ENCODE data around the gene HES3.

The HES3 gene, protein sequence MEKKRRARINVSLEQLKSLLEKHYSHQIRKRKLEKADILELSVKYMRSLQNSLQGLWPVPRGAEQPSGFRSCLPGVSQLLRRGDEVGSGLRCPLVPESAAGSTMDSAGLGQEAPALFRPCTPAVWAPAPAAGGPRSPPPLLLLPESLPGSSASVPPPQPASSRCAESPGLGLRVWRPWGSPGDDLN

DNA sequence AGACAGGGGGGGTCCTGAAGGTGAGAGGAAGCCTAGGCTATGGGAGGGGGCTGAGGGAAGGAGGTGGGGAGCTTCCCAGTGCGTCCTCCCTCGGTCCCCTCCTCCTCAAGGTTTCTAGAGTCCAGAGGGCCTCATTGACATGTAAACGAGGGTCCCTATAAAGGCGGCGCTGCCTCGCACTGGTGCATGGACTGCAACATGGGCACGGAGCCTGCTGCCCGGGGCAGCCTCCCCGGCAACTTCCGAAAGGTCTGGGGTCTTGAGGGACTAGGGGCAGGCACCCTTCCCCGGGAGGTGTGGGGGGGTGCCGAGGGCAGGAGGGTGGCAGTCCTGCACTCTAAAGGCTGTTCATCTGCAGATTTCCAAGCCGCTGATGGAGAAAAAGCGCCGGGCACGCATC lies at the start of gene HES3:
HES3 (plus strand) TSS at position 187 of the 400 bp plus-strand sequence; CDS start at position 374, 187 bp downstream.
- no peak for DNase-seq

DNA sequence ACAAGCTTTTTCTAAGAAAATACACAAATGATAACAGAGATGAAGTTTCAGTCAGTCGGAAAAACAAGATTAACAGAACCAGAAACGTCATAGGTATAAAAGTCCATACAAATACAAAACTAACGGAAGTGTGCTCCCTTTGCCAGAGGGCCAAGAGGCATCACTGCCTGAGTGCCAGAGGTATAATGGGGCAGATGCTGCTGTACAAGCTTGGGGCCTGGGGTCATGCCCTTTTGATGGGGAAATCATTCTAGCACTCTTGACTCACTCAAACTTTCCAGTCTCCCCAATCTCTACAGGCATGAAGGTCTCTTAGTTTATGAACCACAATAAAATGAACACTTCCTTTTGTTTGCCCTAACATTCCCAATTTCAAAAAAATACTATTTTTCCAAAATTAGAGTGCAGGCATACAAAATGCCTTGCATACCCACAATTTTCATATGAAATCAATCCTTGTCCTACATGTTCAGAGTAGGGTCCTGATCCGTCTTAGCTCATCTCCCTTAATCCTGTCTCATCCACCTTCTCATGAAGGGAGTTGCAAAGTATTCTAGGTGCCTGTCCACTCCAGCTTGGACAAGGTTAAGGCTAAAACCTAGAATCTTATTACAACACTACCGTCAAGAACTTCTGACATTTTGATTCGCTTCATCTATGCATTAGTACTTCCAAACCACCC lies 46.1 kb upstream of the HES3 start:
- no peak for DNase-seq

DNA sequence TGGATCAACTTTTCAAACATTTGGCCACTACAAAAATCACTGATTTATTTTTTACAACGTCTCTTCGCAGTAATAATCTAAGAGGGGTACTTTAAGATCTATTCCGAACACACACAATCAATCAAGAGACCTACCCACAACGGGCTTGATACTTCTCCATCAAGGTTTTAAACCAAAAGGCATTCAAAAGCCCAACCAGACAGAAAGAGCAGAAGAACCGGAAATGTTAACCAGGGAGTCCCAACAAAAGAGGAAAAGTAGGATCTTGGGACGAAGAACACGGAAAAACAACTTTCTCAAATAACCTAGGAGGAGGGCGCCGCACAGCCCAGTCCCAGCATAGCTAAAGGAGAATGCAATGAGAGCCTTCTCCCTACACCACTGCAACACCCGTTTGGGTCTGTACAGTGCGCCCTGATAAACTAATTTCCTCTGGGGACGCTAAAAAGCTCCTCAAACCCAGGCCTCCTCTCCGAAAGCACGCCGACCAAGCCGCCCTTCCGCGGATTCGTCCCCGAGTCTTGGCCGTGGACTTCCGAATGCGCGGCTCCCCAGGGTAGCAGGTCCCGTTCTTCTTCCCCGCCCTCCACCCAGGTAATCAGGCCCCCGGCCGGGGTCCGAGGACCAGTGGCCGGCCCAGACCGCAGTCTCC lies 45.2 kb upstream of the HES3 start:
- peak; percentile 33 for DNase-seq

DNA sequence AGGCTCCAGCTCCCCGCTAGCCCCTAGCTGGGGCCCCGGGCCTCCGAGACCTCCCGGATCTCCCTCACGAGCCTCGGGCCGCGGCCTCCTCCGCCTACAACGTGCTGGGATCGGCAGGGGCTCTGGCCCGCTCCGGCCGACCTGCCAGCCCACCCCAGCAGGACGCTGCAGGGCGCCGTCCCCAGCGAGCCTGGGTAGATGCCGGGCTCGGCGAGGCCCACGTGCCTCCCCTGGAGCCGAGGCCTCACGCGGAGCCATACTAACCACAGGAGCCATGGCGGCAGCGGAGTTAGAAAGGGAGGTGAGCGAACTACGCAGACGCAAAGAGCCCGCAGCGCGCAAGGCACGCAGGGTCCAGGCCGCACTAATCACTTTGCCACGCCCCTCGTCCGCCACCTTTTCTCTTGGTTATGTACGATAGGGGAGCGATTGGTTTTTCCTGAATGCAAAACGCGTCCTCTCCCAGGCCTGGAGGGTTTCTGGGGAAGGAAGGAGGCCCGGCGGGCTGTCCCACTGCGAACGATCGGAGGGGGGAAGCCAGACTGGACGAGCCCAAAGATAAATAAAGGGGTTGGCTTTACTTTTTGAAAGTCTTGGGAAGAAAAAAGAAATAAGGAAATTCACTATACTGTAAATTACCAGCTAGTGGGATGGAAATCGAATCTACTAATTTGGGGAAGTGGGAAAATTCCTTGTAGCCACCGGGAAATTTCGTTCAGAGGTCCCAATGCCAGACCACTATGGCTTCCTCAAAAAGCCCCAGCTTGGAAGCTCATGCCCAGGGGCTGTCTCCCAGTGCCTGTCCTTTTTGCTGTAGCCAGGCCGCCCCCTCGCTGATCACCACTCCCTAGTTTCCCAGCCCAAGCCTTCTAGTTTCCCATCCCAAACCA lies 44.4 kb upstream of the HES3 start, which contains the start of gene RPL22:
RPL22 (minus strand) TSS at position 298 of the 890 bp plus-strand sequence; CDS start at position 276, 22 bp downstream.
- DNase-seq, result peak; percentile 99

DNA sequence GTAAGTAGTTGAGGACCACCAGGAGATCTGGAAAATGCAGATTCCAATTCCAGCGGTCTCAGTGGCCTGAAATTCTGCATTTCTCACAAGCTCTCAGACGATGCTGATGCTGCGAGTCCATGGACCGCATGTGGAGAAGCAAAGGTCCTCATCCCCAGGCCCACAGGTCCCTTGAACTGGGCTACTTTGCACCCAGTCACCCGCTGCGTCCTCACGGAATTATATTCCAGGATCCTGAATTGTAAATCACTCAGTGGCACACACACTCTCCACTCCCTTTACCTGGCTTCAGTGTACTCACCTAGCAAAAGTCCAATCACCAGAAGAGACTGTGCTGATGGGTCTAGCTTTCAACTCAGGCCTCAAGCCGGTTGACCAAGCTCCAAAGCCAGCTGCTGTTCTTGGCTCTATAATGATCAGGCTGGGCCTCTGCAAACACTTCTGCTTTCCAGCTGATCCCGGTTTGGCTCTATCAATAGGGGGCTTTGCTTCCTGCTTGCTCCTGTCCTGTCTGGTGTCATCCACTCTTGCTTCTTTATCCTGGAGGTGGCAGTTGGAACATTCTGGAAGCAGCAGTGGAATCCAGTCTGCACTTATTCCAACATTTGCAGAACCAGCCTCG lies 43.7 kb upstream of the HES3 start:
- DNase-seq, result peak; percentile 52

DNA sequence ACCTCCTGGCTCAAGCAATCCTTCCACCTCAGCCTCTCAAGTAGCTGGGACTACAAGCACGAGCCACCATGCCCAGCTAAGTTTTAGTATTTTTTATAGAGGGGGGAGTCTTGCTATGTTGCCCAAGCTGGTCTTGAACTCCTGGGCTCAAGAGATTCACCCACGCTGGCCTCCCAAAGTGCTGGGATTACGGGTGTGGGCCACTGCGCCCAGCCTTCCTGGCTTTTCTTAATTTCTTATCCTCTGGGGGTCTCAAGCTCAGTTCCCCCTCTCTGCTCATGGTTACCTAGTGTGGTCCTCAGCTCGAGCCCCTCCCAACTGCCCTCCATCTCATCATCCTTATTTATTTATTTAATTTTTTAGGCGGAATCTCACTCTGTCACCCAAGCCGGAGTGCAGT lies 41.7 kb upstream of the HES3 start:
- no peak for DNase-seq

DNA sequence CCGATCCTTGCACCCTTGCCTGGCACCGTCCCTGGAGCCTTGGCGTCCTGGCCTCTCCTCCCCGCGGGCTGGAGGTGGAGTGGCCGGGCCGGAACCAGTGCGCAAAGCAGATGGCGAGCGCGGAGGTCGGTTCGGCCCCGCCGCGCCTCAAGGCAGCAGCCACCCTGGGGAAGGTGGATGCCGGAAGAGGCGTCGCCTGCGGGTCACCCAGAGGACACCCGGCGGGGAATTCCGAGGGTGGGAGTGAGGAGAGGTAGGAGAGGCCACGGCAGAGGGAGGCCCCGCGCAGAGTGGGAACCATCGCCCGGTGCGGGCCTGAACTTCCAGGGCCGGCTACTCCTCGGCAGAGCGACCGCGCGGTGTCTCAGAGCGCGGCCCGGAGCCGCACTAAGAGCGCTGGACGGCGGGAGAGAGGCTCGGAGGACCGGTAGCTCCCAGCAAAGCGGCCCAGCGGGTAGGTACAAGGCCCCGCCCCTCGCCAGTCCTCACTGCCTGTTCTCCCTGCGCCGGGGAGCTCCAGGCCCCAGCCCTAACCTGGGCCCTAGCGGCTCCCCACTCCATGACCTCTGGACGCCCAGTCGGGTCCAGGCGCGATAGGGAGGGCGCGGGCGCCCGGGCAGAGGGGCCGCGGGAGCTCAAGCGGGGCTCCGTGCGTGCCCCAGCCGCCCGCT lies 38.0 kb upstream of the HES3 start, which contains the start of gene RNF207:
RNF207 (plus strand) TSS at position 271 of the 671 bp plus-strand sequence. CDS start 417 bp downstream, outside the sequence.
- DNase-seq, result peak; percentile 26

DNA sequence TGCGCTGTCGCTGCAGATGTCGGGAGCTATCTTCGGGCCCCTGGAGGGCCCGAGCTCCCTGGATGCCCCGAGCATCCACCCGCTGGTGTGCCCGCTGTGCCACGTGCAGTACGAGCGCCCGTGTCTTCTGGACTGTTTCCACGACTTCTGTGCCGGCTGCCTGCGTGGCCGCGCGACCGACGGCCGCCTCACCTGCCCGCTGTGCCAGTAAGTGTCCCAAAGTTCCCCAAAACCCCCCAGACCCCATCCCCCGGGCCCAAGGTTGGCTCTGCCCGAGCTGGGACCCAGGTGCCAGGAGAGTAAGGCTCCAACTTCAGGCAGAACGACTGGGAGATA lies 37.5 kb upstream of the HES3 start:
- no peak for DNase-seq

DNA sequence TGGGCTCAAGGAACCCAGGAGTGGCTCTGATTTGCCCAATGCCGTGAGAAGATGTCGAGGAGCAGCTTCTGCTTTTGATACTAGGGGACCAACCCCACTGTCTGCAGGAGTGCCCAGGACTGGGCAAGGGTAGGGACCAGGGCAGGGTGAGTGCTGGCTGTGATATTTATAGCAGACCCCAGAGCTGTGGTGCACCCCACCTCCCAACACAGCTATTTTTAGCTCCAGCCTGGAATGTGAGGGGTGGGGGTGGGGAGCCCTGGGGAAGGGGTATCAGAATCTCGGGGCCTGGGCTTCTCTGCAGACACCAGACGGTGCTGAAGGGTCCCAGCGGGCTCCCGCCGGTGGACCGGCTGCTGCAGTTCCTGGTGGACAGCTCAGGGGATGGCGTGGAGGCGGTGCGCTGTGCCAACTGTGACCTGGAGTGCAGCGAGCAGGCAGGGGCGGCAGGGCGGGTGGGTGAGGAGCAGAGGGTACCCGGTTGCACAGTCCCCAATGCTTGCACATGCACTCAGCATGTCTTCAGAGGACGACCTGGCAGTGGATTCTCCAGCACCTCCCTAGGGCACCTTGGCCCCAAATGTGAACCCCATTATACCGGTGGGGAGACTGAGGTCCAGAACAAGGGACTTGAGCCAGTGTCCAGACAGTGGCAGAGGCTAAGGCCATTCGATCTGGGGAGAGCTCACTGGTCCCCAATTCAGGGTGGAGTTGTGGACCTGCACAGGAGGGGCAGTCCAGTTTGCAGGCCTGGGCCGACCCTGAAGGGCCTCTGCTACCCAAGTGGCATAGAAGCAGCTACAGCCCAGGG lies 36.7 kb upstream of the HES3 start:
- DNase-seq, result no peak

DNA sequence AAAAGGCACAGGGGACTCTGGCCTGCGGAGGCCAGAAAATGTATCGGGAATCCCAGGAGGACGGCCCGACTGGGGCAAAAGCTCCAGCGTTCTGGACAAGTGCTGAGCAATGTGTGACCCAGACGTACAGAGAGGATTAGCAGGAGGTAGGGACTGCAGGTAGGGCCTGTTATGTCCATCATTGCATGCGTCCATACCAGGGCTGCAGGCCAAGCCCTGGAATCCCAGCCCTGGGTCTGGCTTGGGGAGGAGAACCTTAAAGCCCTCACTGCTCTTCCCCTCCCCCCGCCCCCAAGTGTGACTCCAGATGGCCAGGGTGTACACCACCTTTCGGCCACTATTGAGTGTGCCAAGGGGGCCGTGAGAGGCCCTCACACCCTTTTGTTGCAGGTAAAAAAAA lies 36.1 kb upstream of the HES3 start:
- DNase-seq, result no peak

DNA sequence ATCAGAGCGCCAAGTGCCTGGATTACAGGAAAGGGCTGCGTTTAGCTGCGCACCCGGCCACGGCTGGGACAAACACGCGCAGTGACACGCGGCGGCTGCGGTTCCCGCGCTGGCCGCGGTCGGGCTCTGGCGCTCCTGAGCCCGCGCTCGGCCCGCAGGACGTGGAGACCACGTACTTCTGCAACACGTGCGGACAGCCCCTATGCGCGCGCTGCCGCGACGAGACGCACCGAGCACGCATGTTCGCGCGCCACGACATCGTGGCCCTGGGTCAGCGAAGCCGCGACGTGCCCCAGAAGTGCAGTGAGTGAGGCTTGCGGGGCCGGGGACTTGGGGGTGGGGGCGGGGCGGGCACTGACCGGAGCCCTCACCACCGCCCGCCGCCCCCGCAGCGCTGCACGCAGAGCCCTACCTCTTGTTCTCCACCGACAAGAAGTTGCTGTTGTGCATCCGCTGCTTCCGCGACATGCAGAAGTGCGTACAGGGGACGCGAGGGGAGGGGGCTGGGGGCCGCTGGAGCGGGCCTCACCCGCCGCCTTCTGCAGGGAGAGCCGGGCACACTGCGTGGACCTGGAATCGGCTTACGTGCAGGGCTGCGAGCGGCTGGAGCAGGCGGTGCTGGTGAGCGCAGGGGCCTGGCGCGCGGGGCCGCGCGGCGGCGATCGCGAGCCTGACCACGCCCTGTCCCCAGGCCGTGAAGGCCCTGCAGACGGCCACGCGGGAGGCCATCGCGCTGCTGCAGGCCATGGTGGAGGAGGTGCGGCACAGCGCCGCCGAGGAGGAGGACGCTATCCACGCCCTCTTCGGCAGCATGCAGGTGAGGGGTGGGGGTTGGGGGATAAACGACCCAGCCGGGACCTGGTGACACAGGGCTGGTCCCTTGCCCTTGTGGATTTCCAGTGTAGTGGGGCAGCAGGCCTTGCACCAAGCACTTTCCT lies 35.0 kb upstream of the HES3 start:
- peak; percentile 78 for DNase-seq

DNA sequence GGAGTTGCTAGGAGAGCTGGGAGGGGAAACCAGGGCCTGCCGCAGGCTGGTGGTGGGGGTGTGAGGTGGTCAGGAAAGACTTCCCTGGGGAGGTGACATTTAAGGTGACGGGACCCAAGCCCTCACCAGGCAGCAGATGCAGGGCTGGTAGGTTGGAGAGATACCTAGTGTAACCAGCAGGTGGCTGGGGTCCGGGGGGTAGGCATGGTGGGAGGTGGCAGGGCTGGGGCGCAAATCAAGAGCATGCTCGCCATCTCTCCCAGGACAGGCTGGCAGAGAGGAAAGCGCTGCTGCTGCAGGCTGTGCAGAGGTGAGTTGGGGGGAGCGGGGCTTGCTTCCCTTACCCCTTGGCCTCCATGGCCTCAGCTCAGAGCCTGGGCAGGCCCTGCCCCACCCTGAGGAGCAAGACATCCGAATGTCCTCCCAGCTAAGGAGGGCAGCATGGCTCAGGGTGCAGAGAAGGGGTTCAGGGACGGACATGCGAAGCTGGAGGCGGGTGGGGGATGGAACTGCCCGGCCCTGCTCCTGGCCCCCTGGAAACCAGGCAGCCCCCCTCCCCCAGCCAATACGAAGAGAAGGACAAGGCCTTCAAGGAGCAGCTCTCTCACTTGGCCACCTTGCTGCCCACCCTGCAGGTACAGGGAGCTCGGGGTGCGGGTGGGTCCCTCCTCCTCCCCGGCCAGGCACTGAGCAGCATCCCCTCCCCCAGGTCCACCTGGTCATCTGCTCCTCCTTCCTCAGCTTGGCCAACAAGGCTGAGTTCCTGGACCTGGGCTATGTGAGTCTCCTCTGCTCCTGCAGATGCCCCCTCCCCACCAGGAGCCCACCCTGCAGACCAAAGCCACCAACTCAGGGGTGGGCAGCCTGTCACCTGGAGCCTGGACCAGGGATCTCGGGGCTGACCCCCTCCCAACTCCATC lies 34.1 kb upstream of the HES3 start:
- peak; percentile 34 for DNase-seq

DNA sequence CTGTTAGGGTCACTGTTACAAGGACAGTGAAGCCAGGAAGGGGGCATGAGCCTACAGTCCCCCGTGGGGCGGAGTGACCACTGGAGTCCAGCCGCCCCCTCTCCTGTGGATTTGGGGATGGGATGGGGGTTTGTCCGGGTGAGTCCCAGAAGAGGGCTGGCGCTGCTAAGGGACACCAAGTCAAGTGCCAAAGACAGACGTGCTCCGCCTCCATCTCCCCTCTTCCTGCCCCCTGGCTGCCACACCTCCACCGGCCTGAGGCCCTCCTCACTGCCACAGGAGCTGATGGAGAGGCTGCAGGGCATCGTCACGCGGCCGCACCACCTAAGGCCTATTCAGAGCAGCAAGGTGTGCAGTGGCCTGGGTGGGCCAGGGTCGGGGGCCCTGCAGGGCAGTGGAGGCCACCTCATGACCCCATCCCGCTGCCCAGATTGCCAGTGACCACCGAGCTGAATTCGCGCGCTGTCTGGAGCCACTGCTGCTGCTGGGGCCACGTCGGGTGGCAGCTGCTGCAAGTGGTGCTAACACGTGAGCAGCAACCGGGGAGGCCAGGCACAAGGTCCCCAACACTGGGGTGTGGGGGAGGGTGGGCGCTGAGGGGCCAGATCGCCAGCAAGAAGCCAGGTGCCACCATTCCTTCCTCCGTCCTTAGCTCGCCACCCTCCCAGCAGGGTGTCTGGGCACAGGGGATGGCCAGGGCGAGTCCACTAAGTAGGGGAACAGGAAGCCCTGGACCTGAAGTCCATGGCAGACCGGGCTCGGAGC lies 33.2 kb upstream of the HES3 start:
- no peak for DNase-seq

DNA sequence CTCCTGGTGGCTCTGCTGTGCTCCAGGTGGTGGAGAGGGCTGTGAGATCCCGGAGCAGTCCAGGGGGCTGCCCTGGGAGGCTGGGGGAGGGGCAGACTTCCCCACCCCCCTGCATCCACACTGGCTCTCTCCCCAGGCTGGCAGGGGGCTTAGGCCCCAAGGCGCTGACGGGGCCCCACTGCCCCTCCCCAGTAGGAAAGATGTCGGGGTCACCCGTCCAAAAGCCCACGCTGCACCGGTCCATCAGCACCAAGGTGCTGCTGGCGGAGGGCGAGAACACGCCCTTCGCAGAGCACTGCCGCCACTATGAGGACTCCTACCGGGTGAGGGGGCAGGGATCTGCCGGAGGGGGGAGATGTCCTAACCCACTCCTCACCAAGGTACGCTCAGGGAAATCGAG lies 32.2 kb upstream of the HES3 start:
- no peak for DNase-seq

DNA sequence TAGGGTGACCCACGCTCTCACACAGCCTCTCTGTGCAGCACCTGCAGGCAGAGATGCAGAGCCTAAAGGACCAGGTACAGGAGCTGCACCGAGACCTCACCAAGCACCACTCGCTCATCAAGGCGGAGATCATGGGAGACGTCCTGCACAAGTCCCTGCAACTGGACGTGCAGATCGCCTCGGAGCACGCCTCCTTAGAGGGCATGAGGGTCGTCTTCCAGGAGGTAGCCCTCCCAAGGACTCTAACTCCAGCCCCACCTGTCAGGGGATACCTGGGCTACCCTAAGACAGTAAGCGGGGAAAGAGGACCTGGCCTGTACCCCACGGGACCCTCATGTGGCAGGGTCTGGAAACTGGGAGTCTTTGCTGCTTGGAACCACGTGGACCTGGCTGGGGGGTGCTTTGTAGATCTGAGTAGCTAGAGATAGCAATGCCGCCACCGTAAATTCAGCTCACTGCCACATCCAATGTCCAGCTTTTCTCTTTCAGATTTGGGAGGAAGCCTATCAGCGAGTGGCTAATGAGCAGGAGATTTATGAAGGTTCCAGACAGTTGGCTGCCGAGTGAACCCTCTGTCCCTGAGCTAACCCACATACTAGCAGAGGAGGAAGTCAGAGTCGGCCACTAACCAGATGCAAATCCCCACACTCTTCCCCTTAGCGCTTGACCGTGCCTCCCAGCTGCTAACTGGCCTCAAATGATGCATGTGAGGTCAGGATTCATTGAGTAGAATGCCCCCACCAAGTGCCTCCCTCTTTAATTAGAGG lies 31.6 kb upstream of the HES3 start:
- DNase-seq, result no peak

DNA sequence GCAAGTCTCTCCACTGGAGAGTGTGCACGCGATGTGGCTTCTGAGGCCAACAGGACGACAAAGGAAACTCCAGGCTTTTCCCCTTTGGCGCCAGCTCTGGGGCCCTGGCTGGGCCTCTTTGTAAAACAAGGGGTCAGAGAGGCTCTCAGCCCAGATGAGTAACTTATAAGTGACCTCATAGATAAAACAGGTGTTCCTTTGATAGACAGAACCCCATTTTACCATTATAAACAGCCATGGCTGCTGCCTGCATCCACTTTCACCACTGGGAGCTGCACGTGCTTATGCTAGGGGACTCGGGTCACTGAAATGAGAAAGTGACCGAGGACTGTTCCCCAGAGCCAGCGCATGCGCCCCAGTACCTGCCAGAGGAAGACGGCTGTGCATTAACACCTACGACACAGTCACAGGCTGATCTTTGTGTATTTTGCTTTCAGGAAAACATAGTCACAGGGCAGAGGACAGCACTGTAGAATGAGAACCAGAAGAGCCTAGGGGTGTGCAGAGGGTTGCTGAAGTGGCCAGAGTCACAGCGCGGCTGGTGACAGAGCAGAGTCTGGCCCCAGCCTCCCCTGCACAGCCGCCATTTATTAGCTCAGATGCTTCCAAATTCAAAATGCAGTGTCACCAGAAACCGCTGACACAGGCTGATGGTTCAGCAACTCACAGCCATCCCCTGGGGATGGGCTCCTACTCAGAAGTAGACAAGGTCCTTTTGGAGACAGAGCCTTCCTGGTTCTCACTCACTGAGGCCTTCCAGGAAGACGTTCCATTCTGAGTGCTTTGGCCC lies 25.4 kb upstream of the HES3 start:
- no peak for DNase-seq

All from OCI-M1 (cell line).